Posterior vena cava (tissue), 2 donors: Measurements from ENCODE around the gene PCYOX1L. TPM values are rescaled to one million over a fixed set of nuclear protein-coding genes. Genes with fewer than 3 reads are reported as not detected.
A peak's percentile ranks its signal among the peaks of the same experiment; 100 is the strongest.

ENCODE experiments used
- DNase-seq: peaks from one replicate; pipeline ENCODE4 v3.0.0-alpha.2; 2020; ENCODE audit warnings: low spot score
- intact Hi-C, 2 donors: fragments of 100-400 bp; cut with DNase I; formaldehyde crosslinking; loops; one replicate each; pipeline versions ENCODE4 v1.14.1 to v1.14.2; 2022 to 2023
- total RNA-seq, 2 donors: library from RNA; stranded (reverse); fragmentation: NEBNext Ultra II Directional; extraction: Animal tissue kit (Norgen Biotek cat#: 25700); gene quantifications; one replicate each; pipeline ENCODE4 v1.2.1, GENCODE V29; 2021
- donor health status: DM: yes; HTN: yes; CAD: no.
- donor health status: DM: yes; HTN: yes; CAD: no.

The PCYOX1L gene
- total RNA-seq, 2 donors from 2014 or later = 3.1 to 5.6 TPM

DNA sequence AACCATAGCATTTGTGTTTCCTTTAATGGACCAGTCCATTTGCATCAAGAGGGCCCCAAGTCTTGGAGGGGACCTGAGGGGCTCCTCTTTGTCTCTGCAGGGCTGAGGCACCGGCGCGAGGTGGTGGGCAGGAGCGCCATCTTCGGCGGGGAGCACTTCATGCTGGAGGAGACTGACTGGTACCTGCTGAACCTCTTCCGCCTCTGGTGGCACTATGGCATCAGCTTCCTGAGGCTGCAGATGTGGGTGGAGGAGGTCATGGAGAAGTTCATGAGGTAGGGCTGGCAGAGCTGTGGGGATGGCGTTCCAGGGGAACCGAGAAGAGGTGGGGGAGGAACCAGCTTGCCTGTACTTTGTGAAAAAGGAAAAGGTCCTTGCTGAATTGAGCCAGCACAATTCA, 6.1 kb downstream of the PCYOX1L start:
- no peak for DNase-seq
- intact Hi-C loops = no loop called here

- DNase-seq = no peak
- intact Hi-C loops = loop anchor here in 1 of 2 donors (5.0 kb wide), 2 partner anchors 68 to 203 kb away; no protein-coding TSS in a partner anchor
Measured at GRCh38 chr5:149364719-149365118, 6.9 kb downstream of the PCYOX1L start.

DNA sequence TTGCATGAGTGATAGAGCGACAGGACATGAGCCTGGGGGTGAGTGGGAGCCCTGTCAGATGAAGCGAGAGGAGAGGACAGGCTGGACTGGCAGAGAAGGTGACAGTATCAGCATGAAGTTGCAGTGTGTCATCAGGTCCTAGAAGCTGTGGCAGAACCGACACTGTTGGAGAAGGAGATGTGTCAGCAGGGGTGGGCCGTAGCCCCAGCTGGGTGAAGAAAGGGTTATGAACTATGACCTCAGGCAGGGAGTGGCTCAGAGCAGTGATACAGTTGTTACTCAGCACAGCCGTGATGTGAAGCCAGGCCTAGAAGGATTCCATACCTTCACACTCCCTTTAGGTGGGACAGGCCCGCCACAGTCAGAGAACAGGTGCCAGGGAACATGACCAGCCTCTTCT, 7.6 kb downstream of the PCYOX1L start:
- no peak for DNase-seq
- intact Hi-C loops = loop anchor here in 1 of 2 donors (5.0 kb wide), 2 partner anchors 67 to 202 kb away; no protein-coding TSS in a partner anchor

GRCh38 chr5:149366169-149366729, 8.4 kb downstream of the PCYOX1L start:
- no peak for DNase-seq
- intact Hi-C loops = loop anchor here in 1 of 2 donors (5.0 kb wide), 2 partner anchors 66 to 201 kb away; no protein-coding TSS in a partner anchor

DNA sequence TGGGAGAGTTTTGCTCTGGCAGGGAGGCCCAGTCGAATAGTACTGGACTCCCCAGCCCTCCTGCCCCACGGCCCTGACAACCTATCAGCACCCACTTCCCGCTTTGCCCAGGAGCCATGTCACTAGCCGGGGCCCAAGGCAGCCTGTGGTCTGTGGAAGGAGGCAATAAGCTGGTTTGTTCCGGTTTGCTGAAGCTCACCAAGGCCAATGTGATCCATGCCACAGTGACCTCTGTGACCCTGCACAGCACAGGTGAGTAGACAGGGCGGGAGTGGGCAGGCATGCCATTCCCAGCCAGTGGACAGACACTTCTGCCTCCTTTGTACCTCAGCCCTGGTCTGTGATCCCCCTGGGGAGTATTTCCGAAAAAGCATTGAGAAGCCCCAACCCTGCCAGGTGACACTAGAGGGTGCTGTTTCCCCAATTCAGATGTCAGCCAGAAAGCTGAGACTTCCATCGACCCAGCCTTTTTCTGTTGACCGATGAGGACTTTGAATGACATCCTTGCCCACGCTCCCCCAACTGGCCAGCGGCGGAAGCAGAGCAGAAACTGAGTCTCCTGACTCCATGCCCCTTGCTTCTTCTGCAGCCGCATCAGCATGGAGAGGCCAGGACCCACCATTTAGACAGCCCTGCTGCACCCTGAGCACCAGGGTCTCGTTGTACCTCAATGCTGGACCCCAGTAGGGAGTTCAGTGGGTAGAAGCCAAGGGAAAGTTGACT, 9.6 kb downstream of the PCYOX1L start:
- intact Hi-C loops = loop anchor here in 1 of 2 donors (5.0 kb wide), 2 partner anchors 65 to 200 kb away; no protein-coding TSS in a partner anchor
- no peak for DNase-seq

DNA sequence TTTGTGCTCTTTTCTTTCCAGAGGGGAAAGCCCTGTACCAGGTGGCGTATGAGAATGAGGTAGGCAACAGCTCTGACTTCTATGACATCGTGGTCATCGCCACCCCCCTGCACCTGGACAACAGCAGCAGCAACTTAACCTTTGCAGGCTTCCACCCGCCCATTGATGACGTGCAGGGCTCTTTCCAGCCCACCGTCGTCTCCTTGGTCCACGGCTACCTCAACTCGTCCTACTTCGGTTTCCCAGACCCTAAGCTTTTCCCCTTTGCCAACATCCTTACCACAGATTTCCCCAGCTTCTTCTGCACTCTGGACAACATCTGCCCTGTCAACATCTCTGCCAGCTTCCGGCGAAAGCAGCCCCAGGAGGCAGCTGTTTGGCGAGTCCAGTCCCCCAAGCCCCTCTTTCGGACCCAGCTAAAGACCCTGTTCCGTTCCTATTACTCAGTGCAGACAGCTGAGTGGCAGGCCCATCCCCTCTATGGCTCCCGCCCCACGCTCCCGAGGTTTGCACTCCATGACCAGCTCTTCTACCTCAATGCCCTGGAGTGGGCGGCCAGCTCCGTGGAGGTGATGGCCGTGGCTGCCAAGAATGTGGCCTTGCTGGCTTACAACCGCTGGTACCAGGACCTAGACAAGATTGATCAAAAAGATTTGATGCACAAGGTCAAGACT, 10.3 kb downstream of the PCYOX1L start:
- intact Hi-C loops = loop anchor here in 1 of 2 donors (5.0 kb wide), 2 partner anchors 64 to 199 kb away; no protein-coding TSS in a partner anchor
- DNase-seq = peak; percentile 70

GRCh38 chr5:149370878-149371277, 13.0 kb downstream of the PCYOX1L start:
- no peak for DNase-seq
- intact Hi-C loops = loop anchor here (5.0 kb wide), 2 partner anchors 36 to 71 kb away; no protein-coding TSS in a partner anchor

GRCh38 chr5:149371296-149371962, 13.6 kb downstream of the PCYOX1L start:
- intact Hi-C loops = loop anchor here (5.0 kb wide), 2 partner anchors 36 to 71 kb away; no protein-coding TSS in a partner anchor

GRCh38 chr5:149372076-149372795, 14.4 kb downstream of the PCYOX1L start:
- intact Hi-C loops = loop anchor here (5.0 kb wide), 2 partner anchors 35 to 70 kb away; no protein-coding TSS in a partner anchor
- no peak for DNase-seq

More at GRCh38 chr5:149371296-149371962, 13.6 kb downstream of the PCYOX1L start:
- DNase-seq = no peak

GRCh38 chr5:149372932-149373331, 15.1 kb downstream of the PCYOX1L start:
- DNase-seq = no peak
- intact Hi-C loops = loop anchor here (5.0 kb wide), 2 partner anchors 34 to 69 kb away; no protein-coding TSS in a partner anchor

GRCh38 chr5:149374303-149374702, 16.5 kb downstream of the PCYOX1L start:
- intact Hi-C loops = loop anchor here (5.0 kb wide), 2 partner anchors 33 to 68 kb away; no protein-coding TSS in a partner anchor
- peak; percentile 79 for DNase-seq

- intact Hi-C loops = loop anchor here (5.0 kb wide), 2 partner anchors 32 to 68 kb away; no protein-coding TSS in a partner anchor
- peak; percentile 24 for DNase-seq
Measured at GRCh38 chr5:149374801-149375200, 17.0 kb downstream of the PCYOX1L start.

DNA sequence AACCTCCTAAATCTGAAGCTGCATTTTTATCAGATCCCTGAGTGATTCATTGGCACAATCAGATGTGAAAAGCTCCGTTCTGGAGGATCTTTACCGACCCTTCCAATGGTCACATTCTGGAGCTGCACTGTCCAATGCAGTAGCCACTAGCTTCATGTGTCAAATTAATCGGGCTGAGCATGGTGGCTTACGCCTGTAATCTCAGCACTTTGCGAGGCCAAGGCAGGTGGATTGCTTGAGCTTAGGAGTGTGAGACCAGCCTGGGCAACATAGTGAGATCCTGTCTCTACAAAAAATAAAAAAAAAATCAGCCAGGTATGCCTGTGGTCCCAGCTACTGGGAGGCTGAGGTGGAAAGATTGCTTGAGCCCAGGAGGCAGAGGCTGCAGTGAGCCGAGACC, 17.6 kb downstream of the PCYOX1L start:
- intact Hi-C loops = no loop called here
- DNase-seq = no peak

GRCh38 chr5:149376104-149376503, 18.3 kb downstream of the PCYOX1L start:
- intact Hi-C loops = no loop called here
- DNase-seq = peak; percentile 56

DNA sequence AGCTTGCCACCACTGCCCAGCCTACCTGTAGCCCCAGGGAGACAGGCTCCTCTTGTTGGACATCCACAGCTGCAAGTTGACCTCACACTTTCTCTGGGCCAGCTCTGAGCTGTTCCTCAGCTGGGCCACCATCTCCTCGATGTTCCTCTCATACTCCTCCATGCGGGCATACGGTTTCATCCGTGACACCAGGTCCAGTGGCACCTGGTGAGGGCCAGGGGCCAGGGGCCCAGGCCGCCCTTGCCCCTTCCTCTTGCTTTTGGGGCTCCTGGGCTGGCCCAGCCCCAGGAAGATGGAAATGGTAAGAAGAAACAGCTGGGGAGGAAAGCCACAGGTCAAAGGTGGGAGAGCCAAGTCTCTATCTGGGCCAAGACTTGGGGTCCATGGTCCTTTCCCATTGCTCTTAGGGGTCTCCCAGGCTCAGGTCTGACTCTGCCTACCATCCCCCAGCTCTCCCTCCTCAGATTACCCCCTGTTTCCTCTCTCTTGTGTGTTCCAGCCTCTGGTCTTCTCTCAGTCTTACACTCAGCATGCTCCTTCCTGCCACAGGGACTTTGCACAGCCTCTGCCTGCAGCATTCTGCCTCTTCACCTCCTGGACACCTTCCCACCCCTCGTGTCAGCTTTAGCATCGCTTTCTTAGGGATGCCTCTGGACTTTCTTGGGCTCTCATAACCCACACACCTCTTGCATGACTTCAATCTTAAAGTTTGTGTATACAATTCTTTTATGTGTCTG, 19.0 kb downstream of the PCYOX1L start:
- intact Hi-C loops = no loop called here
- peak; percentile 67 for DNase-seq

- intact Hi-C loops = no loop called here
- DNase-seq = peak; percentile 49
Measured at GRCh38 chr5:149378241-149378820, 20.5 kb downstream of the PCYOX1L start.

DNA sequence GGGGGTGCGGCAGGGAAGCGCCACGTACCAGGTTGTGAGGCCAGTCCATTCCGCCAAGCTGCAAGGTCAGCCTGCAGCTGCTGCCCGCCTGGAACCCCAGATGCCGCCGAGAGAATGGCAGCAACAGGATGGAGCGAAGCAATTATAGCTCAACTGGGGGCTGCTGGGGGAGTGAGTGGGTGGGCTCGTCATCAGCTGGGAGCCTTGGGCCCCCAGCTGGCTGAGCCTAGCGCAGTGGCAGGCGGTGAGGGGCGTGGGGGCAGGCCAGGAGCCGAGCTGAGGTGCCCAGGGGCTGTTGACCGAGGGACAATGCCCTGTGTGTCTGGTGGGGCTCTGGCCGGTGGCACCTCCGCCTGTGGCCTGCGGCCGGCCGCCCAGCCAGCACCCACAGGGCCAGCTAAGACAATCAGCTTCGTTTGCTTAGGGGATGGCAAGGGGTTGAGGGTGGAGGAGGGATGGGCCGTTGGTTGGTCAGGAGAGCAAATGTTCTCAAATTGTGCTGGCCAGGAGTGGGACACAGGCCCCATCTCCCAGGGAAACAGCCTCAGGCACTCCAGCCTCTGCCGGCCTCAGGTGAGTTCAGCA, 21.4 kb downstream of the PCYOX1L start, which contains the start of gene IL17B:
IL17B (minus strand) TSS at position 116 of the 585 bp plus-strand sequence; CDS start at position 49, 67 bp downstream.
- peak; percentile 71 for DNase-seq
- intact Hi-C loops = no loop called here
